Esophagus (tissue), 2 donors: ENCODE measurements around the gene CHIT1. TPM values are rescaled to one million over a fixed set of nuclear protein-coding genes. Genes with fewer than 3 reads are reported as not detected.

ENCODE experiments used
- H3K27ac ChIP-seq, 2 donors: one replicate each; pipeline ENCODE4 v1.5.1; 2013; ENCODE audit warnings: low read depth in 2 of 2, mild to moderate bottlenecking in 2 of 2, inconsistent platforms in 1 of 2, low read length in 1 of 2, moderate library complexity in 1 of 2
- H3K27me3 ChIP-seq, 2 donors: one replicate each; pipeline ENCODE4 v1.6.1; 2013; ENCODE audit warnings: low read length in 2 of 2, control low read depth in 1 of 2, mild to moderate bottlenecking in 1 of 2; ENCODE audit not compliant: insufficient read depth in 2 of 2, control insufficient read depth in 1 of 2
- H3K36me3 ChIP-seq, 2 donors: one replicate each; pipeline ENCODE4 v1.6.1; 2013; ENCODE audit warnings: low read length in 1 of 2; ENCODE audit not compliant: control insufficient read depth in 2 of 2, insufficient read depth in 2 of 2
- H3K4me1 ChIP-seq, 2 donors: one replicate each; pipeline ENCODE4 v1.6.1; 2013; ENCODE audit warnings: low read length in 1 of 2; ENCODE audit not compliant: control insufficient read depth in 2 of 2, insufficient read depth in 2 of 2
- H3K4me3 ChIP-seq, 2 donors: one replicate each; pipeline ENCODE4 v1.5.1; 2013; ENCODE audit warnings: low read length in 2 of 2, mild to moderate bottlenecking in 2 of 2, low read depth in 1 of 2, moderate library complexity in 1 of 2
- H3K9me3 ChIP-seq, 2 donors: one replicate each; pipeline ENCODE4 v1.6.1; 2013; ENCODE audit warnings: mild to moderate bottlenecking in 2 of 2, low read depth in 1 of 2, low read length in 1 of 2, moderate library complexity in 1 of 2; ENCODE audit not compliant: control insufficient read depth in 2 of 2, insufficient read depth in 1 of 2
- WGBS, 2 donors: extraction: QIAGEN DNeasy Blood & Tissue Kit; methylation state at CpG; one replicate each; pipeline ENCODE4 v1.1.7; 2013; 5-methylcytosine and 5-hydroxymethylcytosine counted together
- polyA plus RNA-seq, 2 donors: library from polyadenylated mRNA; stranded (reverse); fragments of 200-250 nt; gene quantifications; one replicate each; pipeline ENCODE4 v1.2.3, GENCODE V29; 2013
- donor health status: healthy with polysubstance abuse.
- donor health status: Bipolar disorder and iron deficiency.

Gene CHIT1
- polyA plus RNA-seq, 2 donors, result 0.01 TPM; not detected in 1

DNA sequence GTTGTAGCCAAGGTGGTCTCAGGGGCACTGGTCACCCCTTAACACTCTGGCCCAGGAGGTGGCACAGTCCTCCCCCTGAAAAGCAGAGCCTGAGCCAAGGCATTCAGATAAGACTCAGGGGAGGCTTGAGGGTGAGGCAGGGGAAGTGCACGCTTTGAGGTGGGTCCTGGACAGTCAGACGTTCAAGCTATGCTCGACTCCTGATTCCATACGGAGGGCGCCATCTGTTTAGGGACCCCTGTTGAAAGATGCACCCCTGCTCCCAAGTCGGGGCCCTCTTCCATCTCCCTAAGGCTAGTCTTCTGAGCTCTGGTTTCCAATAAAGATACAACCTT, 30.0 kb downstream of the CHIT1 start:
- WGBS, 2 donors, result 78 to 86% methylated on average over 6 of the region's 6 CpGs

DNA sequence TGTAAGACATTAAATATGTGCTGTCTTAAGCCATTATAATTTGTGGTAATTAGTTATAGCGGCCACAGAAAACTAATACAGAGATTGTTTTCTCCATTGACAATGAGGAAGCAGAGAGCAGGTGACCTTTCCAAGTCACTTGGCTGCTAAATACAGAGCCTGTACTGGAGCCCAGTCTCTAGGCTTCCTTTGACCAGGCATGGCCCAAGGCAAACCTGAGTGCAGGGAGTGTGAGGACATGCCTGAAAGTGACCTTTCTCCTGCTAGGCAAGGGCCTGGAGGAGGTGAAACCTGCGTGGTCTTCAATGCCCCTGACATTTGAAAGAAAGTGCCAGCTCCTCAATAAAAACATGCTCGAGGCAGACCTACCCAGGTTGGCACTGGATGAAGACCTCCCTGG, 30.5 kb downstream of the CHIT1 start:
- H3K27ac ChIP-seq, result no peak overlapping the region
- no peaks in the 10 kb centered on the region for H3K27me3 ChIP-seq
- H3K4me3 ChIP-seq, result no peak overlapping the region
- no peaks in the 10 kb centered on the region for H3K36me3 ChIP-seq
- peaks cover 0 to 9% of the 10 kb centered on the region in 2 donors for H3K4me1 ChIP-seq
- no peaks in the 10 kb centered on the region for H3K9me3 ChIP-seq
- WGBS, 2 donors, result 73 to 75% methylated on average over 3 of the region's 3 CpGs

More for the DNA sequence above, 30.0 kb downstream of the CHIT1 start:
- Histone ChIP-seq H3K27ac (peak overlapping the region; percentile 58 to 67), H3K27me3 (no peaks in the 10 kb centered on the region), H3K36me3 (no peaks in the 10 kb centered on the region), H3K4me1 (peaks cover 0 to 9% of the 10 kb centered on the region in 2 donors), H3K4me3 (no peak overlapping the region), H3K9me3 (no peaks in the 10 kb centered on the region)

DNA sequence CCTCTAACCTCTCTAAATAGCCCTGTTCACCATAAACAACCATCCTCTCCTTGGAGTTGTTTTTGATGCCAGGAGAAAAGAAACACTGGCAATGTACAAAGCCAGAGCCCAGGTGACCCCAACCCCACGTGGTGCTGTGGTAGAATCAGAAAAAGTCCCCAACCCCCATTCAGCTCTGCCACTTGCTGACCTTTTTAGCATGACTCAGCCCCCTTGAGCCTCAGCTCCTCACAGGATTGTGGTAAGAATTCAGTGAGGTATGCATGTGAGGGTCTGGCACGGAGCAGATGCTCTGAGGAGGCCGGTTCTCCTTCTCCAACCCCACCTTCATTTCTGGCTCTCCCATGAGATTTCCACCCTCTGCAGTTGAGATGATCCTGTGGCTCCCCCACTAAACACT, 31.8 kb downstream of the CHIT1 start:
- H3K4me3 ChIP-seq, result no peak overlapping the region
- H3K36me3 ChIP-seq, result no peaks in the 10 kb centered on the region
- no peaks in the 10 kb centered on the region for H3K9me3 ChIP-seq
- 57 to 62% methylated on average over 3 of the region's 3 CpGs for WGBS, 2 donors
- no peaks in the 10 kb centered on the region for H3K27me3 ChIP-seq
- H3K27ac ChIP-seq, result no peak overlapping the region
- H3K4me1 ChIP-seq, result peaks cover 0 to 9% of the 10 kb centered on the region in 2 donors

DNA sequence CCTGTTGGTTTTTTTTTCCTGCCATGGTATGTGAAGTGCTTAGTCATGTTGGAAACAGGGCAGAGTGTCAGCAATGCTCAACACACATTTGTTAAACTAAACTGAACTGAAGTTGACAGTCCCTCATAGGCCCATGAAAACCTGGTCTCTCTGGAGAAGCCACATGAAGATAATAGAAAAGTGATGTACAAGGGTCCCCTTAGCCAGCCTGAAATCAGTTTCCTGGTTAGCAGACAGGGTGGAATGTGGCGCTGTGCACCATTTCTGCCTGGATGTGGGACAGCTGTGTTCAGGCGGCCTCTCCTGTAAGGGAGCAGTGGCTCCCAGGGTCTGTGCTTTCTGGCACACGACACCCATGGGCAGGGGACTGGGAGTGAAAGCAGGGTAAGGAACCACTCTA, 33.1 kb downstream of the CHIT1 start:
- H3K36me3 ChIP-seq, result no peaks in the 10 kb centered on the region
- no peak overlapping the region for H3K27ac ChIP-seq
- no peaks in the 10 kb centered on the region for H3K27me3 ChIP-seq
- 89% methylated on average over 3 of the region's 3 CpGs for WGBS, 2 donors
- no peaks in the 10 kb centered on the region for H3K9me3 ChIP-seq
- peaks cover 0 to 9% of the 10 kb centered on the region in 2 donors for H3K4me1 ChIP-seq
- no peak overlapping the region for H3K4me3 ChIP-seq

- H3K27me3 ChIP-seq, result no peaks in the 10 kb centered on the region
- WGBS, 2 donors, result 95 to 97% methylated on average over 2 of the region's 2 CpGs
- no peak overlapping the region for H3K4me3 ChIP-seq
- no peak overlapping the region for H3K27ac ChIP-seq
- H3K4me1 ChIP-seq, result peaks cover 0 to 8% of the 10 kb centered on the region in 2 donors
- no peaks in the 10 kb centered on the region for H3K9me3 ChIP-seq
- H3K36me3 ChIP-seq, result no peaks in the 10 kb centered on the region
Measured at GRCh38 chr1:203190949-203191348, 38.5 kb downstream of the CHIT1 start.

- peaks cover 0 to 13% of the 10 kb centered on the region in 2 donors for H3K4me1 ChIP-seq
- H3K9me3 ChIP-seq, result no peaks in the 10 kb centered on the region
- H3K27ac ChIP-seq, result no peak overlapping the region
- no peaks in the 10 kb centered on the region for H3K27me3 ChIP-seq
- H3K36me3 ChIP-seq, result no peaks in the 10 kb centered on the region
- H3K4me3 ChIP-seq, result no peak overlapping the region
- 62 to 77% methylated on average over 7 of the region's 7 CpGs for WGBS, 2 donors
Measured at GRCh38 chr1:203189951-203190352, 39.5 kb downstream of the CHIT1 start.

DNA sequence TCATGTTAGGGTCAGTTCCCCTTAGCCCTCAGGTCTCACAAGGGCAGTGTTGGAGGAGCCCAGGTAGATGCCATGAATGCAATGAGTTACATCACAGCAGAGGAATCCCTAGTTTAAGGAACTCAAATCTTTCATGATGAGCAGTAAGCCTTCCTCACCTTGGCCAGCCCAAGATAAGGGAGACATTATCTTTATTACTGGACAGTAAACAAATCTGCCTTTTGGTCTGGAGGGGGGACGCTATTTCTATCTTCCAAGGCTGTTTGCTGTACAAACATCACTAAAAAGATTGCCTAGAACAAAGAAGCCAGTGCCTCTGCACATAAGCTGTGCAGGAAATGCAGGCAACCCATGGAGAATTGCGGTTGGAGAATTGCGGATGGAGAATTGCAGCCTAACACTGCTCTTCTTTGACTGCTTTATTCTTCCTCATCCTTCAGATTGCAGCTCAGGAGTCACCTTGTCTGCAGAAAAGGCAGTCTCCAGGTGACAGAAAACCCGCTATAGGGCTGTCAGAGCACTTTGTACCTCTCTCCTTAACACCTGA, 40.7 kb downstream of the CHIT1 start:
- WGBS, 2 donors, result 86 to 87% methylated on average over 4 of the region's 4 CpGs
- Histone ChIP-seq H3K36me3 (no peaks in the 10 kb centered on the region), H3K27me3 (no peaks in the 10 kb centered on the region), H3K27ac (no peak overlapping the region), H3K4me3 (no peak overlapping the region), H3K4me1 (peaks cover 0 to 13% of the 10 kb centered on the region in 2 donors), H3K9me3 (no peaks in the 10 kb centered on the region)

- Histone ChIP-seq H3K36me3 (no peaks in the 10 kb centered on the region), H3K9me3 (no peaks in the 10 kb centered on the region), H3K27ac (no peak overlapping the region), H3K4me3 (no peak overlapping the region), H3K4me1 (peaks cover 0 to 13% of the 10 kb centered on the region in 2 donors), H3K27me3 (no peaks in the 10 kb centered on the region)
- 68 to 88% methylated on average over 3 of the region's 3 CpGs for WGBS, 2 donors
Measured at GRCh38 chr1:203187689-203188264, 41.7 kb downstream of the CHIT1 start.

- WGBS, 2 donors, result 38 to 41% methylated on average over 7 of the region's 7 CpGs
- Histone ChIP-seq H3K27ac (peak overlapping the region in 1 of 2 donors; percentile 90), H3K4me1 (peaks cover 3 to 13% of the 10 kb centered on the region in 2 donors)
Measured at GRCh38 chr1:203187304-203187685, 42.2 kb downstream of the CHIT1 start.

More at GRCh38 chr1:203187304-203187685, 42.2 kb downstream of the CHIT1 start:
- no peak overlapping the region for H3K4me3 ChIP-seq
- H3K9me3 ChIP-seq, result no peaks in the 10 kb centered on the region
- H3K36me3 ChIP-seq, result no peaks in the 10 kb centered on the region
- no peaks in the 10 kb centered on the region for H3K27me3 ChIP-seq
